Activated effector memory CD4-positive, alpha-beta T cell treated with Interleukin-2 at 50 U/mL for 16 hours (primary cell): ENCODE results near the gene C1QTNF1.

ENCODE experiments used
- DNase-seq: peaks from one replicate; pipeline ENCODE4 v3.0.0-alpha.2; 2020

C1QTNF1 gene

GRCh38 chr17:79082311-79083190 lies 58.6 kb downstream of the C1QTNF1 start:
- peak; percentile 23 for DNase-seq

- no peak for DNase-seq
Observed at GRCh38 chr17:79083191-79083971, 59.4 kb downstream of the C1QTNF1 start.

DNA sequence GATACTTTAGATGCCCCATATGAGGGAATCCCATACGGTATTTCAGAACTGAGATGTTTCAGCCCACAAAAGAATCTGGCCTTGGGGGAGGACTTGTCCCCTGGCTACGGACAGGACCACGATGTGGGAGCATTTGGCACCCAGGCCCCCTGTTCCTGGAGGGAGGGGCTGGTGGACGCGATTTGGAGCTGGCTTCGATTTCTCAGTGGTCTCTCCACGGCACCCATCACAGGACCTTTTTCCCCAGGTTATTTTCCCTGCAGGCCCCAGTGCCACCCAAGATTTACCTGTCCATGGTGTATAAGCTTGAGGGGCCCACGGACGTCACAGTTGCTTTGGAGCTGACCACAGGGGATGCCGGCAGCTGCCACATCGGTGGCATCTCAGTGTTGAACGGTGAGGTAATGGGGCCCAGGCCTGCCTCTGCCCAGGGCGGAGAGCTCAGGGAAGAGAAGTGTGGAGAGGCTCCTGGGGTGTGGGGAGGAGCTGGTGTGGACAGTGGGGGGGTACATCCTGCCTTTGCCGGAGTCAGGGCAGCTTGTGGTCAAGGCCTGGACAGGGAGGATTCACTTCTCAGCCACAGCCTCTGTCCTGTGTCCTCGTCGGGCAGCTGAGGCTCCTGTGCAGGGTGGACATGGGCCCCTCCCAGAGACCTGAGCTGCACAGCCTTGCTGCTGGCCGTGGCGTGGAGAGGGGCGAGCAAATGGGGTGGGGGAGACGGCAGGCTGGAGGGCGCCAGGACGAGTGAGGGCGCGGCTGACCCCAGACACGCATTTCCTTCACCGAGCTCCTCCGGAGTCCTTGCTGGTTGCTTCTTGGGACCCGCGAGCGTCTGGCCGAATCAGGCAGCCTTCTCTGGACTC lies 60.6 kb downstream of the C1QTNF1 start:
- DNase-seq = no peak

DNA sequence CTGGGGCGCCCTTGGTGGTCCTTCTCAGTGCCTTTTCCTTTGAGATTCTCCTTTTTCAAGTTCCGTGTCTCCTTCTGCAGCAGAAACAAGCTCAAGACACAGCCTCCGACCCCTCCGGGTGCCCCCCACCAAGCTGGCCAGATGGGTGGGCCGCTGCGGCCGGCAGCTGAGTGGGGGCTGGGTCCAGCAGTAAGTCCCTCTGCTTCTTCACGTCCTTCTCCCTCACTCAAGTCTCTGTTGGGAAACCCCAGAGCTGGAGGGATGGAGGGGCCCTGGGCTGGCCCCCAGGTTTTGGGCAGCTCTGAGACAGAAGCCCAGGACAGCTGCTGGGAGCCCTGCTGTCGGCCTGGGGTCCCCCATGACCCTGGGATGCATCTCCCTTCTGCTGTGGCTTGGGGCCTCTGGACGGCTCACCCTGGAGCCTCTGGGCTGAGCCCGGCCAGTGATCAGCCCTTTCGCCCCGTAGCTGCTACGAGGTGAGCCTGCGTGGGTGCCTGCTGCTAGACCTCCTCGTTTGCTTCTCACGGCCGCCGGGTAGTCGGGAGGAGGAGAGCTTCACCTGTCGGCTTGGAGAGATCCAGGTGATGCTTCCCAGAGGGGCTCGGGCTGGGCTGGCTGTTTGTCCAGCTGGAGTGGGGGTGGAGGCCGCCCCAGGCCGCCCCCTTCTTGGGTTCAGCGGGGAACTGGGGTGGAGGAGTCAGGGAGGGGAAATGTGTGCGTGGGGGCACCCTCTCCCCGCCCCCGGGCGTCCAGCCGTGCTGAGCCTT lies 61.4 kb downstream of the C1QTNF1 start:
- DNase-seq = no peak

DNA sequence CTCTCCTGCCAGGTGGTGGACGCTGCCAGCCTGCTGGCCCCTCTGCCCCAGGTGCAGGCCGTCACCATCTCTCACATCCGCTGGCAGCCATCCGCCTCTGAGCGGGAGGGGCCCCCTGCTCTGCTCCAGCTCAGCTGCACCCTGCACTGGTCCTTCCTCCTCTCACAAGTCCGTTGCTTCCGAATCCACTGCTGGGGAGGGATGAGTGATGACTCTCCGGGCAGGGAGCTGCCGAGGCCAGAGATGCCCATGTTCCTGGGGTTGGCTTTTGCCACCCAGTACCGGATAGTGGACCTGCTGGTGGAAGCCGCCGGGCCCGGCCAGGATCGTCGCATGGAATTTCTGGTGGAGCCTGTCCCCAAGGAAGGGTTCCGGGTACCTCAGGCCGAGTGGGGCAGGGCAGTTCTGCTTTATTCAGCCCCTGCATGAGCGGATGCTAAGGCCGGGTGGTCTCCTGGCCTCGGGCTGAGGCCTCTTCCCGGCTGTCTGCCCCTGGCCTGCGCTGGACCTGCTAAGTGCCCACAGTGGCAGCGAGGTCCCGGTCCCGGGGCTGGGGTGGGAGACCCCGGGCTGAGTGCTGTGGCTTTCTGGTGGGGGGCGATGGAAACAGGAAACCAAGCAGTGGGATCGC lies 62.1 kb downstream of the C1QTNF1 start:
- DNase-seq = no peak

GRCh38 chr17:79086609-79087427 lies 62.8 kb downstream of the C1QTNF1 start:
- no peak for DNase-seq

DNA sequence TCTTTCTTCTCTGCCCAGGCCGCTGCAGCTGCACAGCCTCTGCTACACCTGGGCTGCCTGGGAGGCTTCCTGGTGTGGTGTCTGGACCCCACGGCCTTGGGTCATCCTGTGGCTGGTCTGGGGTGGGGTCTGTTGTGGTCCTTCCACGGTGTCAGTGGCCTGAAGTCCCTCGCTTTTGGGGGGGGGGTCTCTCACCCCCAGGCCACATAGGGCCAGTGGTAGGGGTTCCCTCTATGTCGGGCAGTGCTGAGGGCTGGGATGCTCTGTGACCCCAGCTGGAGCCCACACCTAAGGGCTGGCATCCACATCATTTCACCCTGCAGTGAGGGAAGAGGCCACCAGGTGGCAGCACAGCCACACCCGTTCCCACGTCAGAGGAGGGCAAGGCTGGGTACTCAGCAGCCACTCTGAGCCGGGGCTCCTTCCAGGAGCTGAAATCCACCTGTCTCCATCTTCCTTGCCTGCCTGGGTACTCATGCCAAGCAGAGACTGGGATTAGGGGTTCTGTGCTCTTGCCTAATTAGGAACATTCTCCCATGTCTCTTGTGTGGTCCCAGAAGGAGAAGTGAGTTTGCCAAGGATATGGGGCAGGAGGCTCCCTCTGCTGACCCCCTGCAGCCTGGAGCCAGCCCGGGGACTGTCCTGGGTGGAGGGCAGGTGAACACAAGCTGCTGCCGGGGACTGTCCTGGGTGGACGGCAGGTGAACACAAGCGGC lies 63.6 kb downstream of the C1QTNF1 start:
- DNase-seq = peak; percentile 60

DNA sequence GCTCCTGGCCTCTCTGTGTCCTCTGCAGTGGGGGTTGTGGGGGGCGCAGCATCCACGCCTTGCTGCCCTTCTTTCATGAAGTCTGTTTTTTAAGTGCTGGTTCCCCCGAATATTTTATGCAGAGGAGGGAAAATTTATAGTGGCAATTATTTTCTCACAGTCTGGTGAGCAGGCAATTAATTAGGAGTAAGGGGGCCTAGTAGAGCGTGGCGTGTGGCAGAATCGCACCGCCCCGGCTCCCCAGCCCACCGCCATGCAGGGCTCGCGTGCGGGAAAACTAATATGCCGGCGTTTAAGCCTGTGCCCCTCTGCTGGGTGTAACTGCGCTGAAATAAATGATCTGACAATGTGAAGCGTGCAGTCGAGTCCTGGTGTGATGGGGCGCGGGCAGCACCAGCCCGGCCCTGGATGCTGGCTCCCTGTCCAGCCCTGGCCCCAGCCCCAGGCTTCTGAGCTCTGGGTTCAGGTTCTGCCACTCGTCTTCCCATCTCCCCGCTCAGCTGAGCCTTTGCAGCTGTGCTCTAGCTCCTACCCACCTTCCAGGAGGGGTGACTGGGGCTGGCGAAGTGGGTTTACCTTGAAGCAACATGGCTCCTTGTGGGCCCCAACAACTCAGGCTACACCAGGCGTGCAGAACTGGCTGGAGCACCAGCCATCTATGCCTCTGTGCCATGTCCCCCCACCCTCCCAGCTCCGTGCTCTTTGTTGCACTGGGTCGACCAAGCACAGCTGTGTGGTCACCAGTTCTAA lies 64.5 kb downstream of the C1QTNF1 start:
- no peak for DNase-seq

DNA sequence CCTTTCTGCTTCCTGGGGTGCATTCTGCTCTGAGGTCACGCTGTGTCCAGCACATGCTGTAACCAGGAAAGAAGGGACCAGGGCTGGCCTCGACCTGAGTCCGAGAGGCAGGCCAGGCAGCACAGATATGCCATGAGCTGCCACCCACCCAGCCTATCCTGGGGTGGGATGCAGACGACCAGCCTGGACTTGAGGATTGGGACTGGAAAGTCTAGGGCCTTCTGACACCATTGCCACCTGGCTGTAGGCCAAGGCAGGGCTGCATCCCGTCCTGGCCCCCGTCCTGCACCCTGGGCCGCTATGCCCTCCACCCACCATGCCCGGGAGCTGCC lies 65.0 kb downstream of the C1QTNF1 start:
- DNase-seq = no peak

GRCh38 chr17:79089720-79090442 lies 65.9 kb downstream of the C1QTNF1 start:
- no peak for DNase-seq

- no peak for DNase-seq
Observed at GRCh38 chr17:79090443-79091225, 66.7 kb downstream of the C1QTNF1 start.

GRCh38 chr17:79091226-79091670 lies 67.3 kb downstream of the C1QTNF1 start:
- no peak for DNase-seq

DNA sequence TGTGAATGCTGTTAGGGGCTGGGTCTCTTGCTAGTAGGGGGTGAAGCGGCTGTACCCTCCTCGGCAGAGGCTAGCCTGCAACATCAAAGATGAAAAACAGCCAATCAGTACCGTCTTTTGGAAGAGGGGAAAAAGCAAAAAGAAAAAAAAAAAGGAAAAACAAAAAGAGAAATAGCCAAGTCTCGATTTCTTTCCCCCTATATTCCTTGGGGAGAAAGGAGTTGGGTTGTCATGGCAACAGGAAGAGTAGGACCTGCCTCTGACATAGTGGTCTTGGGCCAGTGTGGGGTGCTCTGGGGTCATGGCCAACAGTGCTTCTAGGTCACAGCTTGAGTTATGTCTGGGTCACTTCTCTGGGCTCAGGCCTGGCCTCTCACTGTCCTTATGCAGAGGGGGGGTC lies 68.6 kb downstream of the C1QTNF1 start:
- no peak for DNase-seq

DNA sequence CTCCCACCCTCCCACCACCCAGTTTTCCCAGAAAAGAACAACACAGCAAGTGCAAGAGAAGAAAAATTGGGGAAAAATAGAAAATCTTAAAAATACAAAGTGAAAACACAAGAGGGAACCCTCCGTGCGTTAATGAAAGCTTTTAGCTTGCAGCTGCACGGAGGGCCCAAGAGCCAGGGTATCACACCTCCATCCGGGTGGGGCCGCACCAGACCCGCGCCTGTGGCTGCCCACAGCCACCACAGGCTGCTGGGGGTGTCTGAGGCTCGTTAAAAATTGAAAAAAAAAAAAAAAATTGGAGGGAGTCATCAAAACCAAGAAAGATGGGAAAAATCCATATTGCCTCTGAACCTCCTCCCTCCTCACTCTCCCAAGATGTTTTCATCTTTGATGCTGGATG lies 69.3 kb downstream of the C1QTNF1 start:
- no peak for DNase-seq

- no peak for DNase-seq
Observed at GRCh38 chr17:79094261-79094660, 70.3 kb downstream of the C1QTNF1 start.

DNA sequence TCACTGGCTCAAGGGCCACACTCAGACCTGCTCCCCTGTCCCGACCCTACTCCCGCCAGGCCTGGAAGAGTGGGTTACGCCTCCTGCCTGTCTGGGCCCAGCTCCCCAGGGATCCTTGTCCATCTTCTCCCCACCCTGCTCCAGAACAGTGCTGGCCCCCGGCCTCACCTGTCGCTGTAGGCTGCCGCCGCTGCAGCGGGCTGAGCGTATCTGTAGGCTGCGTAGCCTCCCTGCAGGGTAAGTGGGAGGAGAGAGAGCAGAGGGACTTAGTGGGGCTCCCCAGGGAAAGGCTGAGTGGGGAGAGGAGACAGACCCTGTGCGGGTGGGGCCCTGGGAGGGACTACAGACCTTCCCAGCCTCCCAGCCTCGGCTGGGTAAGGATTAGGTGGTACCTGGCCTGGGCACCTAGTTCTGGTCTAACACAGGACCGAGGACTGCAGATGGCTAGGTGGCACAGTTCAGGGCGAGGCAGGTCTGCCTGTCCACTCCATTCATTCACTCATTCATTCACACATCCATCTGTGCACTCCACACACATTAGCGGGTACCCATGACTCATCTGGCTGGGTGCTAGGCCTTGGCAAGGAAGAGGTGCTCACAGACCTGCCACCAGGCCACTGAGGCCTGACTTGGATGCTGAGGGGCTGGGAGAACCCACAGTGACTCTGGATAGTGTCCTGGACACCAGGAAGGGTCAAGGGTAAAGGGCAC lies 71.5 kb downstream of the C1QTNF1 start:
- no peak for DNase-seq

DNA sequence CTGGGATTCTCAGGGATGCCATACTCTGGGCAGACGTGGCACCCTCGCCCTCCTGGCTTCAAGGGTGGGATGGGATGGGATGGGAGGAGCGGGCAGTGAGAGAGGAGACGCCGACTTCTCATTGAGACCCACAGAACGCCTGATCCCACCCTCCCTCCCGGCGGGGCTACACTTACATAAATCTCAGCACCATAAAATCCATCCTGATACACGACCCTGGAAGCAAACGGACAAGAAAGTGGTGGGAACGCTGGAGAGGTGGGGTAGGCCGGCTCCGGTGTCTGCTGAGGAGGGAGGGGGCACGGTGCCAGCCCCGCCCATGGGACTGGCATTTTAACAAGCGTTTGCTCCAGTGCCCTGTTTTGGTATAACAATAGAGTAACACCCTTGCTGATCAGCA lies 72.5 kb downstream of the C1QTNF1 start:
- no peak for DNase-seq
